Vagina (tissue), 2 donors: Measurements from ENCODE around the gene CHPF.

Source experiments
- POLR2A ChIP-seq, 2 donors: fragments of 450-650 bp; IDR thresholded peaks; one replicate each; pipeline ENCODE4 v1.6.1; 2017; ENCODE audit warnings: antibody characterized with exemption in 2 of 2, mild to moderate bottlenecking in 2 of 2, moderate library complexity in 2 of 2
- POLR2AphosphoS5 ChIP-seq, 2 donors: sonication (generic); formaldehyde crosslinking; IDR thresholded peaks; one replicate each; pipeline ENCODE4 v1.9.0; 2017; ENCODE audit warnings: antibody characterized with exemption in 2 of 2, mild to moderate bottlenecking in 2 of 2, low read depth in 1 of 2; ENCODE audit not compliant: insufficient read depth in 1 of 2

DNA sequence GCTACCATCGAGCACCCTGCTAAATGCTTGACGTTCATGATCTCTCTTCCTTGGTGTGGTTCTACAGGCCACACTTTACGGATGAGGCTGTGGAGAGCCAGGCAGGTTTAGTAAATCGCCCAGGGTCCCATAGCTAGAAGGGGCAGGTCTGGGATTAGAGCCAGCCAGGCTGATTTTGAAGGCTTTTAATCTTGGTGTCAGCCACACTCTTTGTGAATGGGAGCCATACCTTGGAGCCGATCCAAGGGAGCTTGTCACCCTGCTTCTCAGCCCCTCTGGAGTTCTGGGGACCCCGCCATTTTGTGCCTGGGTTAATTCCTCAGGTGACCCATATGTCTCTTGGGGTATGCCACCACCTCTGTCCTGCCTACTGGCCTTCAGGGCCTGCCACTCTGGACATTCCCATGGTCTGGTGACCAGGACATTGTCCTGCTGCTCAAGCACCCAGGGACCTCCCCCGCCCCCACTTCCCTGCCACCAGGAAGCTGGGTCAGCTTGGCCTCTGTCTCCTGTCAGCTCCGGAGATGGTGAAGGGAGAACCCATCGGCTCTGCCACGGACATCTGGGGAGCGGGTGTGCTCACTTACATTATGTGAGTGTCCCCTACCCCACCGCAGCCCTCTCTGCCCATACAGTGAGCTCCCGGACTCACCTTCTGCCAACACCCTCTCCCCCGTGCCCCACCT lies 52.2 kb downstream of the CHPF start:
- TF ChIP-seq POLR2A (IDR thresholded peaks at IDR 0.05) (no peak), POLR2AphosphoS5 (IDR thresholded peaks at IDR 0.05; ENCODE audit: insufficient read depth in 1 of 2, low read depth in 1 of 2) (no peak)
